Inflammatory macrophage (primary cell): ENCODE data around the gene MYZAP.

ENCODE experiments used
- DNase-seq, 2 donors: peaks; one replicate each; pipeline ENCODE4 v3.0.0-alpha.2; 2020 to 2022

Gene MYZAP

GRCh38 chr15:57562196-57562769 is 29.4 kb upstream of the MYZAP start:
- no peak for DNase-seq

- DNase-seq: no peak
Observed at GRCh38 chr15:57563416-57563815, 28.3 kb upstream of the MYZAP start.

GRCh38 chr15:57565311-57565710 is 26.4 kb upstream of the MYZAP start:
- DNase-seq: peak in 1 of 2 donors; percentile 30

GRCh38 chr15:57566834-57567233 is 24.9 kb upstream of the MYZAP start:
- no peak for DNase-seq

- DNase-seq: no peak
Observed at GRCh38 chr15:57567891-57568290, 23.8 kb upstream of the MYZAP start.

- DNase-seq: no peak
Observed at GRCh38 chr15:57568299-57568698, 23.4 kb upstream of the MYZAP start.

GRCh38 chr15:57570340-57570739 is 21.4 kb upstream of the MYZAP start:
- DNase-seq: no peak

- no peak for DNase-seq
Observed at GRCh38 chr15:57570994-57571393, 20.7 kb upstream of the MYZAP start.

- DNase-seq: no peak
Observed at GRCh38 chr15:57571725-57572124, 20.0 kb upstream of the MYZAP start.

GRCh38 chr15:57572468-57572867 is 19.2 kb upstream of the MYZAP start:
- DNase-seq: no peak

GRCh38 chr15:57573151-57573550 is 18.6 kb upstream of the MYZAP start:
- no peak for DNase-seq

- no peak for DNase-seq
Observed at GRCh38 chr15:57575363-57575762, 16.3 kb upstream of the MYZAP start.

- no peak for DNase-seq
Observed at GRCh38 chr15:57578288-57578900, 13.3 kb upstream of the MYZAP start.

GRCh38 chr15:57580428-57580827 is 11.3 kb upstream of the MYZAP start:
- no peak for DNase-seq

GRCh38 chr15:57580866-57581265 is 10.8 kb upstream of the MYZAP start:
- no peak for DNase-seq

GRCh38 chr15:57582090-57582489 is 9.6 kb upstream of the MYZAP start:
- DNase-seq: no peak

- DNase-seq: no peak
Observed at GRCh38 chr15:57583282-57583681, 8.4 kb upstream of the MYZAP start.

- DNase-seq: no peak
Observed at GRCh38 chr15:57583720-57584119, 8.0 kb upstream of the MYZAP start.

- peak; percentile 20 to 68 for DNase-seq
Observed at GRCh38 chr15:57586661-57587424, 4.9 kb upstream of the MYZAP start.

- DNase-seq: peak; percentile 24 to 30
Observed at GRCh38 chr15:57589281-57589680, 2.4 kb upstream of the MYZAP start.

- DNase-seq: peak; percentile 10 to 15
Observed at GRCh38 chr15:57589754-57590153, 1.9 kb upstream of the MYZAP start.

GRCh38 chr15:57591237-57591821 is 375 bp upstream of the MYZAP start:
- no peak for DNase-seq

GRCh38 chr15:57592426-57592825 is 722 bp downstream of the MYZAP start:
- no peak for DNase-seq
